Kidney (tissue), 14 donors: ENCODE data around the gene RASSF10. TPM values are rescaled to one million over a fixed set of nuclear protein-coding genes. Genes with fewer than 3 reads are reported as not detected.

ENCODE experiments used
- DNase-seq, 5 donors: peaks; one replicate each; pipeline ENCODE4 v3.0.0-alpha.2; 2013 to 2020
- FAIRE-seq: peaks from 2 replicates; lab custom pipeline; 2012; peaks lifted over from hg19 to GRCh38; lab: Jason Lieb, UNC
- H3K27ac ChIP-seq, 2 donors: one replicate each; pipeline ENCODE4 v1.7.0; 2013; ENCODE audit warnings: low read depth in 2 of 2, low read length in 2 of 2, inconsistent platforms in 1 of 2
- H3K27me3 ChIP-seq: one replicate; pipeline ENCODE4 v1.7.1; 2013; ENCODE audit warnings: low read length, inconsistent platforms; ENCODE audit not compliant: control insufficient read depth, insufficient read depth
- H3K36me3 ChIP-seq, 3 donors: one replicate each; pipeline versions ENCODE4 v1.7.0 to v1.7.1; 2013; ENCODE audit warnings: low read length in 3 of 3, control low read depth in 1 of 3, inconsistent platforms in 1 of 3; ENCODE audit not compliant: insufficient read depth in 3 of 3, control insufficient read depth in 2 of 3
- H3K4me1 ChIP-seq, 3 donors: one replicate each; pipeline versions ENCODE4 v1.7.0 to v1.7.1; 2013; ENCODE audit warnings: low read length in 3 of 3, inconsistent platforms in 1 of 3, low read depth in 1 of 3; ENCODE audit not compliant: control insufficient read depth in 2 of 3, insufficient read depth in 2 of 3
- H3K4me3 ChIP-seq, 3 donors: one replicate each; pipeline versions ENCODE4 v1.7.0 to v1.8.1; 2013; ENCODE audit warnings: low read length in 3 of 3, control low read depth in 1 of 3, inconsistent platforms in 1 of 3
- H3K9ac ChIP-seq, 3 donors: one replicate each; pipeline versions ENCODE4 v1.7.0 to v1.7.1; 2013; ENCODE audit warnings: low read length in 3 of 3, control low read depth in 1 of 3, inconsistent platforms in 1 of 3
- H3K9me3 ChIP-seq, 3 donors: one replicate each; pipeline versions ENCODE4 v1.7.0 to v1.7.1; 2013; ENCODE audit warnings: low read length in 3 of 3, control low read depth in 1 of 3, inconsistent platforms in 1 of 3; ENCODE audit not compliant: control insufficient read depth in 2 of 3, insufficient read depth in 1 of 3
- CTCF ChIP-seq: IDR thresholded peaks from 3 replicates; pipeline ENCODE4 v1.5.1; 2012; ENCODE audit warnings: mild to moderate bottlenecking, moderate library complexity, borderline replicate concordance; ENCODE audit not compliant: insufficient read depth; ENCODE audit errors: extremely low read depth
- intact Hi-C: fragments of 100-400 bp; cut with DNase I; formaldehyde crosslinking; loops from one replicate; pipeline ENCODE4 v1.11.1; 2022
- polyA plus RNA-seq: library from polyadenylated mRNA; stranded (reverse); fragments of 350-450 nt; fragmentation: Illumina TruSeq; extraction: RNeasy Lipid Tissue Mini Kit (QIAGEN cat#74804); gene quantifications from one replicate; pipeline ENCODE4 v1.2.3, GENCODE V29; 2014; ENCODE audit warnings: low read depth, low replicate concordance; ENCODE audit not compliant: insufficient read depth
- total RNA-seq: library from RNA; stranded (reverse); fragmentation: NEBNext Ultra II Directional; extraction: Animal tissue kit (Norgen Biotek cat#: 25700); gene quantifications from one replicate; pipeline ENCODE4 v1.2.1, GENCODE V29; 2021
- donor health status: control.
- donor health status: control.
- donor health status: control.
- donor health status: control.
- donor health status: control.
- donor health status: DM: yes; HTN: yes; CAD: no.
- donor health status: Normal renal cell carcinoma (clear cell type).

Gene RASSF10
- total and polyA plus RNA-seq, 2 donors from 2014 or later, result 6.1 to 9.7 TPM

- peaks cover 0 to 4% (median 0%) of the 10 kb centered on the region in 3 donors for H3K4me1 ChIP-seq
- peak overlapping the region; percentile 17 to 47 (median 25) for H3K4me3 ChIP-seq
- intact Hi-C loops, result no loop called here
- H3K36me3 ChIP-seq, result no peaks in the 10 kb centered on the region
- no peak for FAIRE-seq
- peak; percentile 51 to 92 (median 83) for DNase-seq
- no peak for TF ChIP-seq CTCF
- H3K9ac ChIP-seq, result peak overlapping the region in 1 of 3 donors; percentile 29
- no peak overlapping the region for H3K27ac ChIP-seq
- H3K9me3 ChIP-seq, result no peaks in the 10 kb centered on the region
- no peaks in the 10 kb centered on the region for H3K27me3 ChIP-seq
Observed at GRCh38 chr11:12989428-12990161, 19.5 kb upstream of the RASSF10 start.

GRCh38 chr11:12990162-12990480, 19.0 kb upstream of the RASSF10 start:
- Histone ChIP-seq H3K9me3 (no peaks in the 10 kb centered on the region), H3K27me3 (no peaks in the 10 kb centered on the region), H3K9ac (no peak overlapping the region), H3K4me1 (peaks cover 0 to 4% (median 0%) of the 10 kb centered on the region in 3 donors), H3K27ac (no peak overlapping the region), H3K36me3 (no peaks in the 10 kb centered on the region), H3K4me3 (no peak overlapping the region)
- no peak for DNase-seq
- TF ChIP-seq CTCF, result no peak
- FAIRE-seq, result no peak
- intact Hi-C loops, result no loop called here

- H3K9me3 ChIP-seq, result no peaks in the 10 kb centered on the region
- no peak overlapping the region for H3K4me3 ChIP-seq
- DNase-seq (no peak), FAIRE-seq (no peak)
- H3K36me3 ChIP-seq, result no peaks in the 10 kb centered on the region
- no peak overlapping the region for H3K27ac ChIP-seq
- H3K4me1 ChIP-seq, result peaks cover 0 to 4% (median 0%) of the 10 kb centered on the region in 3 donors
- no peaks in the 10 kb centered on the region for H3K27me3 ChIP-seq
- intact Hi-C loops, result no loop called here
- TF ChIP-seq CTCF, result no peak
- no peak overlapping the region for H3K9ac ChIP-seq
Observed at GRCh38 chr11:12991426-12991825, 17.7 kb upstream of the RASSF10 start.
